Measurements from ENCODE around the gene MAP2.

MAP2 gene

GRCh38 chr2:209685340-209685739 is 261.5 kb downstream of the MAP2 start:
- H3K4me3 ChIP-seq (ENCODE audit: control insufficient read depth, low read depth, low read length) = no peak overlapping the region
- no peak for DNase-seq (ENCODE audit: low read depth)
- TF ChIP-seq CTCF (IDR thresholded peaks at IDR 0.05; ENCODE audit: control insufficient read depth, insufficient read depth, low read depth, low read length, missing control alignments) = no peak

GRCh38 chr2:209685963-209686362 is 262.1 kb downstream of the MAP2 start:
- H3K4me3 ChIP-seq (ENCODE audit: control insufficient read depth, low read depth, low read length) = no peak overlapping the region
- DNase-seq (ENCODE audit: low read depth) = no peak
- no peak for TF ChIP-seq CTCF (IDR thresholded peaks at IDR 0.05; ENCODE audit: control insufficient read depth, insufficient read depth, low read depth, low read length, missing control alignments)

GRCh38 chr2:209686448-209686847 is 262.6 kb downstream of the MAP2 start:
- TF ChIP-seq CTCF (IDR thresholded peaks at IDR 0.05; ENCODE audit: control insufficient read depth, insufficient read depth, low read depth, low read length, missing control alignments) = no peak
- no peak for DNase-seq (ENCODE audit: low read depth)
- no peak overlapping the region for H3K4me3 ChIP-seq (ENCODE audit: control insufficient read depth, low read depth, low read length)

- no peak overlapping the region for H3K4me3 ChIP-seq (ENCODE audit: control insufficient read depth, low read depth, low read length)
- TF ChIP-seq CTCF (IDR thresholded peaks at IDR 0.05; ENCODE audit: control insufficient read depth, insufficient read depth, low read depth, low read length, missing control alignments) = no peak
- no peak for DNase-seq (ENCODE audit: low read depth)
These were observed 263.6 kb downstream of the MAP2 start for GRCh38 chr2:209687323-209687969.

- TF ChIP-seq CTCF (IDR thresholded peaks at IDR 0.05; ENCODE audit: control insufficient read depth, insufficient read depth, low read depth, low read length, missing control alignments) = no peak
- no peak for DNase-seq (ENCODE audit: low read depth)
- H3K4me3 ChIP-seq (ENCODE audit: control insufficient read depth, low read depth, low read length) = no peak overlapping the region
These were observed 264.5 kb downstream of the MAP2 start for GRCh38 chr2:209688385-209688784.

GRCh38 chr2:209690029-209690754 is 266.3 kb downstream of the MAP2 start:
- no peak for DNase-seq (ENCODE audit: low read depth)
- TF ChIP-seq CTCF (IDR thresholded peaks at IDR 0.05; ENCODE audit: control insufficient read depth, insufficient read depth, low read depth, low read length, missing control alignments) = no peak
- no peak overlapping the region for H3K4me3 ChIP-seq (ENCODE audit: control insufficient read depth, low read depth, low read length)
